ENCODE results near the gene HSD11B1. TPM values are rescaled to one million over a fixed set of nuclear protein-coding genes. Genes with fewer than 3 reads are reported as not detected.
A peak's percentile ranks its signal among the peaks of the same experiment; 100 is the strongest.

Gene HSD11B1
- total RNA-seq, 6 experiments from 2014 or later, result 281 to 749 (median 512) TPM

GRCh38 chr1:209742409-209743144, 37.9 kb downstream of the HSD11B1 start:
- 32% methylated on average over 7 of the region's 8 CpGs for WGBS (ENCODE audit: insufficient coverage, low coverage, low lambda C conversion rate, missing lambda C conversion rate)
- H3K4me3 ChIP-seq, result no peak overlapping the region
- no peak for TF ChIP-seq POLR2A (IDR thresholded peaks at IDR 0.05)
- no peak for TF ChIP-seq CTCF (IDR thresholded peaks at IDR 0.05)
- no peaks in the 10 kb centered on the region for H3K36me3 ChIP-seq
- intact Hi-C loops (cut with DNase I), result loop anchor here in 1 of 2 donors (10.0 kb wide), 1 partner anchor 48 kb away; no protein-coding TSS in a partner anchor
- DNase-seq (no peak), ATAC-seq (peak; percentile 48 to 67 (median 50))
- peak overlapping the region; percentile 37 to 81 (median 60) for H3K27ac ChIP-seq
- peaks cover 0 to 27% (median 6%) of the 10 kb centered on the region in 4 donors for H3K4me1 ChIP-seq
- H3K27me3 ChIP-seq, result no peaks in the 10 kb centered on the region
- no peaks in the 10 kb centered on the region for H3K9me3 ChIP-seq

DNA sequence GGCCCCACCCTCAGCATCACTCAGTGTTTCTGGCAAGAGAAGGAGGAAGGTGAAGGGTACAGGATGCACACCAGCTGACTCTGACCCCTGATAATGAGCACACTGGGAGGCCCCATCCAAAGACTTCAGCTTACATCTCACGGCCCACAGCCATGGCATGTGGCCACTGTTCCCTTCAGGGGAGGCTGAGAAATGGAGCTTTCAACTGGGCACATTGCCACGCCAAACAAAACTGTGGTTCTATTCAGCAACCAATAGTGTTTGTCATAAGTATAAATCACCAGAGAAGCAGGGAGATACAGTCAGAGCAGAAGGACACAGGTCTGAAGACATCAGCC, 38.5 kb downstream of the HSD11B1 start:
- WGBS (ENCODE audit: insufficient coverage, low coverage, low lambda C conversion rate, missing lambda C conversion rate), result 0% methylated on average over 1 of the region's 2 CpGs
- peak; percentile 68 to 77 (median 68) for DNase-seq
- intact Hi-C loops (cut with DNase I), result loop anchor here in 1 of 2 donors (10.0 kb wide), 1 partner anchor 48 kb away; no protein-coding TSS in a partner anchor
- peak; percentile 1 to 36 (median 19) for ATAC-seq
- no peaks in the 10 kb centered on the region for H3K36me3 ChIP-seq
- peak overlapping the region in 2 of 3 donors; percentile 60 to 81 for H3K27ac ChIP-seq
- TF ChIP-seq POLR2A (IDR thresholded peaks at IDR 0.05) (peak; percentile 18), CTCF (IDR thresholded peaks at IDR 0.05) (no peak)
- peaks cover 0 to 29% (median 6%) of the 10 kb centered on the region in 4 donors for H3K4me1 ChIP-seq
- H3K9me3 ChIP-seq, result no peaks in the 10 kb centered on the region
- no peak overlapping the region for H3K4me3 ChIP-seq
- no peaks in the 10 kb centered on the region for H3K27me3 ChIP-seq

- ATAC-seq, result no peak
- WGBS (ENCODE audit: insufficient coverage, low coverage, low lambda C conversion rate, missing lambda C conversion rate), result 67% methylated on average over 4 of the region's 4 CpGs
- intact Hi-C loops (cut with DNase I), result loop anchor here (5.0 to 10.0 kb wide), 2 partner anchors 52 to 54 kb away; no protein-coding TSS in a partner anchor
- no peaks in the 10 kb centered on the region for H3K36me3 ChIP-seq
- no peak for DNase-seq
- no peaks in the 10 kb centered on the region for H3K27me3 ChIP-seq
- no peak overlapping the region for H3K27ac ChIP-seq
- no peak overlapping the region for H3K4me3 ChIP-seq
- H3K9me3 ChIP-seq, result no peaks in the 10 kb centered on the region
- H3K4me1 ChIP-seq, result peaks cover 0 to 39% (median 3%) of the 10 kb centered on the region in 4 donors
- TF ChIP-seq CTCF (IDR thresholded peaks at IDR 0.05) (no peak), POLR2A (IDR thresholded peaks at IDR 0.05) (no peak)
These were observed 42.0 kb downstream of the HSD11B1 start for GRCh38 chr1:209746451-209747165.

GRCh38 chr1:209747580-209748262, 43.1 kb downstream of the HSD11B1 start:
- WGBS (ENCODE audit: insufficient coverage, low coverage, low lambda C conversion rate, missing lambda C conversion rate), result 9% methylated on average over 6 of the region's 37 CpGs
- peaks cover 0 to 28% (median 2%) of the 10 kb centered on the region in 4 donors for H3K4me1 ChIP-seq
- ATAC-seq (peak; percentile 96 to 99 (median 98)), DNase-seq (peak; percentile 95 to 98 (median 98))
- H3K27me3 ChIP-seq, result no peaks in the 10 kb centered on the region
- TF ChIP-seq POLR2A (IDR thresholded peaks at IDR 0.05) (no peak), CTCF (IDR thresholded peaks at IDR 0.05) (peak in 3 of 4 donors; percentile 93 to 99 (median 97))
- no peaks in the 10 kb centered on the region for H3K36me3 ChIP-seq
- peak overlapping the region in 2 of 3 donors; percentile 49 to 64 for H3K27ac ChIP-seq
- no peaks in the 10 kb centered on the region for H3K9me3 ChIP-seq
- peak overlapping the region in 1 of 3 donors; percentile 6 for H3K4me3 ChIP-seq
- intact Hi-C loops (cut with DNase I), result loop anchor here (5.0 to 10.0 kb wide), 2 partner anchors 53 to 55 kb away; no protein-coding TSS in a partner anchor
